NCI-H510A (cell line): ENCODE data around the gene AKR7A3.

Experiments used
- DNase-seq: peaks from one replicate; lab custom pipeline; 2025; lab: John Stamatoyannopoulos, UW

Gene AKR7A3

GRCh38 chr1:19251305-19252196, 37.0 kb downstream of the AKR7A3 start, which contains the start of the genes EMC1 and MRTO4:
Gene EMC1 (minus strand): TSS chr1:19251524. CDS start chr1:19251509, 15 bp downstream.
Gene MRTO4 (plus strand): TSS chr1:19251805. CDS start chr1:19251836, 31 bp downstream.
- peak; percentile 75 for DNase-seq

GRCh38 chr1:19250629-19251304, 37.8 kb downstream of the AKR7A3 start:
- DNase-seq, result no peak

GRCh38 chr1:19240673-19241538, 47.7 kb downstream of the AKR7A3 start:
- no peak for DNase-seq

- DNase-seq, result no peak
These were observed 48.7 kb downstream of the AKR7A3 start for GRCh38 chr1:19239876-19240275.

- DNase-seq, result no peak
These were observed 54.3 kb downstream of the AKR7A3 start for GRCh38 chr1:19234224-19234623.
